Activated naive CD4-positive, alpha-beta T cell treated with Interleukin-2 at 50 U/mL for 16 hours (primary cell): Measurements from ENCODE around the gene MBTPS1.

Source experiments
- DNase-seq: peaks from one replicate; pipeline ENCODE4 v3.0.0-alpha.2; 2020

The MBTPS1 gene

GRCh38 chr16:84029297-84030047 is 87.3 kb downstream of the MBTPS1 start:
- no peak for DNase-seq

GRCh38 chr16:84027625-84028024 is 89.1 kb downstream of the MBTPS1 start:
- no peak for DNase-seq

GRCh38 chr16:84026606-84027005 is 90.1 kb downstream of the MBTPS1 start:
- no peak for DNase-seq

GRCh38 chr16:84024854-84025253 is 91.9 kb downstream of the MBTPS1 start:
- DNase-seq = no peak

- no peak for DNase-seq
These were observed 94.1 kb downstream of the MBTPS1 start for GRCh38 chr16:84022644-84023043.

GRCh38 chr16:84021488-84021887 is 95.3 kb downstream of the MBTPS1 start:
- DNase-seq = no peak

GRCh38 chr16:84020353-84020752 is 96.4 kb downstream of the MBTPS1 start:
- DNase-seq = no peak

- DNase-seq = no peak
These were observed 98.0 kb downstream of the MBTPS1 start for GRCh38 chr16:84018710-84019109.

GRCh38 chr16:84016477-84016876 is 100.3 kb downstream of the MBTPS1 start:
- no peak for DNase-seq

- DNase-seq = no peak
These were observed 101.3 kb downstream of the MBTPS1 start for GRCh38 chr16:84015399-84015798.

- DNase-seq = no peak
These were observed 102.0 kb downstream of the MBTPS1 start for GRCh38 chr16:84014570-84015327.

- peak; percentile 34 for DNase-seq
These were observed 102.8 kb downstream of the MBTPS1 start for GRCh38 chr16:84013787-84014569.

GRCh38 chr16:84009282-84009681 is 107.5 kb downstream of the MBTPS1 start:
- no peak for DNase-seq

GRCh38 chr16:84007965-84008364 is 108.8 kb downstream of the MBTPS1 start:
- DNase-seq = no peak

GRCh38 chr16:84007520-84007919 is 109.2 kb downstream of the MBTPS1 start:
- no peak for DNase-seq

GRCh38 chr16:84005391-84005790 is 111.4 kb downstream of the MBTPS1 start:
- no peak for DNase-seq

GRCh38 chr16:84004442-84004841 is 112.3 kb downstream of the MBTPS1 start:
- DNase-seq = no peak
